Adrenal gland (tissue), 5 donors: ENCODE measurements around the gene OLFM2.

Experiments used
- POLR2A ChIP-seq, 2 donors: fragments of 450-650 bp; IDR thresholded peaks; one replicate each; pipeline ENCODE4 v1.6.1; 2017; ENCODE audit warnings: antibody characterized with exemption in 2 of 2, mild to moderate bottlenecking in 2 of 2, moderate library complexity in 1 of 2
- TF ChIP-seq, protein P1 (sequence below), 6 experiments: fragments of 450-650 bp in 4 of 6; fragments of 200-600 bp in 2 of 6; sonication (generic) in 1 of 6; IDR thresholded peaks; 1 replicate in 5 of 6; 2 replicates in 1 of 6; pipeline versions ENCODE4 v1.5.1 to v1.8.0; 2016 to 2021; ENCODE audit warnings: antibody characterized with exemption in 6 of 6, mild to moderate bottlenecking in 2 of 6, moderate library complexity in 1 of 6
- donor health status: DM: no; HTN: no; CAD: no.

DNA sequence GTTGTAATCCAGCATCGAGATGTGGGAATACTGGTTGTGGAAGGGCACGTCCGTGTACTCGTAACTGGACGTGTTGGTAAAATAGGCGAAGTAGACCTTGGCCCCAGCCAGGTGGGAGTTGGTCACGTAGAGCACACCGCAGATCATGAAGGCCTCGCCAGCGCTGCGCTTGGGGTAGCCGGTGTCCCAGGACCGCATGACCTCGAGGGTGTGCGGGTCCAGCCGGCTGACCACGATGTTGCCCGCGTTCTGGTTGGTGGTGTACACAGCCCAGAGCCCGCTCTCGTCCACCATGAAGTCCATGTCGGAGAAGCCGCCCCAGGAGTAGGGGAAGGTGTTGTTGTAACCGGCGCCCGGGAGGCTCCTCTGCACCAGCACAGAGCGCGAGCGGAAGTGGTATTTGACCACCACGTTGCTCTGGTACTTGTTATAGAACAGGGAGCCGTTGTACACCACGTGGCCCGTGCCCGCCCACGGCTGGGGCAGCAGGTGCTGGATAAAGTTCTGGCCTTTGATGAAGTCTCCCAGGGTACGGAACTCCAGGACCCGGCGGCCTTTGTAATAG is 82.0 kb downstream of the OLFM2 start:
- TF ChIP-seq, protein P1, sequence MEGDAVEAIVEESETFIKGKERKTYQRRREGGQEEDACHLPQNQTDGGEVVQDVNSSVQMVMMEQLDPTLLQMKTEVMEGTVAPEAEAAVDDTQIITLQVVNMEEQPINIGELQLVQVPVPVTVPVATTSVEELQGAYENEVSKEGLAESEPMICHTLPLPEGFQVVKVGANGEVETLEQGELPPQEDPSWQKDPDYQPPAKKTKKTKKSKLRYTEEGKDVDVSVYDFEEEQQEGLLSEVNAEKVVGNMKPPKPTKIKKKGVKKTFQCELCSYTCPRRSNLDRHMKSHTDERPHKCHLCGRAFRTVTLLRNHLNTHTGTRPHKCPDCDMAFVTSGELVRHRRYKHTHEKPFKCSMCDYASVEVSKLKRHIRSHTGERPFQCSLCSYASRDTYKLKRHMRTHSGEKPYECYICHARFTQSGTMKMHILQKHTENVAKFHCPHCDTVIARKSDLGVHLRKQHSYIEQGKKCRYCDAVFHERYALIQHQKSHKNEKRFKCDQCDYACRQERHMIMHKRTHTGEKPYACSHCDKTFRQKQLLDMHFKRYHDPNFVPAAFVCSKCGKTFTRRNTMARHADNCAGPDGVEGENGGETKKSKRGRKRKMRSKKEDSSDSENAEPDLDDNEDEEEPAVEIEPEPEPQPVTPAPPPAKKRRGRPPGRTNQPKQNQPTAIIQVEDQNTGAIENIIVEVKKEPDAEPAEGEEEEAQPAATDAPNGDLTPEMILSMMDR (IDR thresholded peaks at IDR 0.05): no peak
- no peak for TF ChIP-seq POLR2A (IDR thresholded peaks at IDR 0.05)
